Measurements from ENCODE around the gene GTSE1.

GTSE1 gene

DNA sequence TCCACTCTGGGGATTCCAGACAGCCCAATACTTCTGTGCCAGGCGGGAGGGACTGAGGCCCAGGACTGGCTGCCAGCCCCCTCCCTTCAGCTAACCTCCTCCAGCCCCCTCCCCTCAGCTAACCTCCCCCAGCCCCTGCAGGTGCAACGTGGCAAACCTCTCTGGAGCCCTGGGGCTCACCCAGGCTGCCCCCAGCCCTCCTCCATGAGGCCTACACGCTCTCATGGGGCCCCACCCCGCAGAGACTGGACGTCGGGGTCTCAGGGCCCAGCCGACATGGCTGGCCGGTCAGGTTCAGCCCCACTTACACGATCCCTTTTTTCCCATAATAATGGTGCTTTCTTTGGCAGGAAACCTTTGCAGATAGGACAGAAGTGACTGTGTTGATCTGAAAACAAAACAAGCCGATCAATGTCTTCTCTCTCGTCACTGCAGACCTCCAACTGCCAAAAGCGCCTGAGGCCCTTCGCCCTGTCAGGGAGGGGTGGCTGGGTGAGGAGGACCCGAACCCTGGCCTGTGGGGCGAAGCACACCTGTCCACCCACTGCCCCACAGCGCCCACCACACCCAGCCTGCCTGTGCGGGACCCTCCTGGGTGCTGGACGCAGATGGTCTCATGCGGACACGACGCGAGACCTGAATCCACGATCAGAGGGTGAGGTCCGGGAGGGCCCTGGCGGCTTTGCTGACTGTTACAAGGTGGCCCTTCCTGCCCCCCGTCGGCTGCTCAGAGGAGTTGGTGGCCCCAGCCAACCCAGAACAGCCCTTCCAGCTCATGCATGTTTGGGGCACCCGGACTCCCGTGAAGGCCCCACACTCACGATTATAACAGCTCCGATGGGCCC is 72.4 kb downstream of the GTSE1 start:
- no peak for TF ChIP-seq CTCF (IDR thresholded peaks at IDR 0.05)
- H3K27me3 ChIP-seq (ENCODE audit: control insufficient read depth, insufficient read depth, low read length), result no peaks in the 10 kb centered on the region
- no peaks in the 10 kb centered on the region for H3K36me3 ChIP-seq (ENCODE audit: control insufficient read depth, insufficient read depth, low read length)
- no peaks in the 10 kb centered on the region for H3K9me3 ChIP-seq (ENCODE audit: control insufficient read depth, low read length)
- no peak overlapping the region for H3K4me2 ChIP-seq (ENCODE audit: low read length)
- H3K9ac ChIP-seq, result no peak overlapping the region
- H2AFZ ChIP-seq, result no peak overlapping the region
- no peak overlapping the region for H3K4me3 ChIP-seq (ENCODE audit: low read depth, low read length)
- no peak overlapping the region for H3K27ac ChIP-seq
- H3K4me1 ChIP-seq, result no peaks in the 10 kb centered on the region
- H3K79me2 ChIP-seq, result no peaks in the 10 kb centered on the region

DNA sequence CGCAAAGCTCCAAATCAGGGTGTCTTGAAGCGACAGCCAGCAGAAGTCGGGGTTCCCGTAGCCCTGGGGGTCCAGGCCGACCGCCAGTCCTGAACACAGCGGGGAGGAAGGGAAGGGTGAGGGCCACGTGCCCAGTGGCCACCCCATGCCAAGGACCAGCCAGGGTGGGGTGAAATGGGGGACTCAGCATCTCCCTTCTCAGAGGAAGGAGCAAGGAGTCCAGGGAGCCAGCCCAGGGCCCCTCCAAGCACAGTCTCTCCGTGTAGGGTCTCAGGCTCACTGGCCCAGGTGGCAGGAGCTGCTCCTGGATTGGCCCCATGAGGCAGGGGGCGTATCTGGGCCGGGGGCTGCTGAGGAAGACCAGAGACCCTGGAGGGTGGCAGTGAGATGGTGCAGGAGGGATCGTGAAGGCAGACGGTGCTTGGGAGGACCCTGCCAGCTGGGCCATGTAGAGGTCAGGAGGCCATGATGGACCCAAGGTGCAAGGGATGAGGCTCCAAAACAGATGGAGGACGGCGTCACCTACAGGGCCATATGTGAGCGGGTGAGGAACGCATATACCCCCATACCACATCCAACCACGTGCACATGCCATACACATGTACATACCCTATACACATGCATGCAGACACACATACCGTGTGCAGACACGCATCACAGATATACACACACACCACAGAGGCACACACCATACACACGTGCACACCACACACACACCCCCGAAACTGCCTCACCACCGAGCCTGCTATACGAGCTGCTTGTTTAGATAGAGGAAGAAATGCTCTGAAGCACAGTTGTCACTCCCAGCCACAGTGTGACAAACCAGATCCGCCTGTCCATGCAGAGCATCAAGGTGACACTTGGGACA is 73.3 kb downstream of the GTSE1 start:
- Histone ChIP-seq H3K27ac (no peak overlapping the region), H3K4me3 (ENCODE audit: low read depth, low read length) (no peak overlapping the region)
- no peak for TF ChIP-seq CTCF (IDR thresholded peaks at IDR 0.05)

DNA sequence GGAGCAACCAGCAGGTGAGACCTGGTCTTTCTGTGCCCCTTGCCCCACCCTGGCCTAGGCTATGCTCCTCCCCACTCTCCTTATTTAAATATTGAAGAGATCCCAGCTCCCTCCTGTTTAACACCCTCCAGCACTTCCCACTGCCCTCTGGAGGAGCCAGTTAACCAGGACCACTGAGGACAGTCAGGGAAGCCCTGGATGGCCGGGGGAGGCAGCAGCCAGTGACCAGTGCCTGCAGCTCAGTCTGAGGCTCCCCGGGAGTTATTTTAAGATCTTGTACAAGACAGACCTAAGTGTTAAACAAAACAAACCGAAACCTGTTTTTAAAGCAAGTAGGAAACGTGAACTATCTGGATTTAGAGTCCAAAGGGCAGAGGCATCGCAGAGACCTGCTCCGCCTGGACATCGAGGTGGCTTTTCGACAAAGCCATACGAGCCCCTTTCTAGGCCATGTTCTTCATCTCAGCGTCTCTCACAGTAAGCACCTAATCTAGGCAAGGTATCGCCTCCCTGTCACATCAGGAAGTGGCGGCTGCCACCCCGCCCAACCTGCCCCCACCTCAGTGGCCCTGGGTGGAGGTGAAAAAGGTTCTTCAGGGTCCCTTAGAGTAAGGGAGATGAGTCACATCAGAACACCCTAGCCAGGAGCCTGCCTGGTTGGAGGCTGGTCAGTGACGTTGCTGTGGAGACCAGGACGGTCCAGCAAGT is 74.1 kb downstream of the GTSE1 start:
- no peak overlapping the region for H3K27ac ChIP-seq

More for the DNA sequence above, 73.3 kb downstream of the GTSE1 start:
- no peaks in the 10 kb centered on the region for H3K27me3 ChIP-seq (ENCODE audit: control insufficient read depth, insufficient read depth, low read length)
- H3K4me2 ChIP-seq (ENCODE audit: low read length), result no peak overlapping the region
- H3K9ac ChIP-seq, result no peak overlapping the region
- H3K4me1 ChIP-seq, result no peaks in the 10 kb centered on the region
- H3K9me3 ChIP-seq (ENCODE audit: control insufficient read depth, low read length), result no peaks in the 10 kb centered on the region
- no peaks in the 10 kb centered on the region for H3K79me2 ChIP-seq
- no peaks in the 10 kb centered on the region for H3K36me3 ChIP-seq (ENCODE audit: control insufficient read depth, insufficient read depth, low read length)
- H2AFZ ChIP-seq, result no peak overlapping the region

DNA sequence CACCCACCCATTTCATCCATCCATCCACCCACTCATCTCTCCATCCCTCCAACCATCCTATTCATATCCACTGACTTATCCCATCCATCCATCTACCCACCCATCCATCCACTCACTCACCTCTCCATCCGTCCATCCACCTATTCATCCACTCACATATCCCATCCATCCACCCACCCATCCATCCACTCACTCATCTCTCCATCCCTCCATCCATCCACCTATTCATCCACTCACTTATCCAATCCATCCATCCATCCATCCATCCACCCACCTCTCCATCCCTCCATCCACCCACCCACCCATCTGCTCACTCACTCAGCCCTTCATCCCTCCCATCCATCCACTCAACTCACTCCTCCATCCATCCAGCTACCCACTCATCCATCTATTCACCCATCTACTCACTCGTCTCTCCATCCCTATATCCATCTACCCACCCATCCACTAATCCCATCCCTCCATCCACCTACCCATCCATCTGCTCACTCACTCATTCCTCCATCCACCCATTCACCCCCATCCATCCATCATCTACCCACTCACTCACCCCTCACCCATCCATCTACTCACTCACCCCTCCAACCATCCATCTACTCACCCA is 75.1 kb downstream of the GTSE1 start:
- Histone ChIP-seq H3K4me1 (no peaks in the 10 kb centered on the region), H3K27ac (no peak overlapping the region), H3K9ac (no peak overlapping the region), H3K4me2 (ENCODE audit: low read length) (no peak overlapping the region), H3K27me3 (ENCODE audit: control insufficient read depth, insufficient read depth, low read length) (no peaks in the 10 kb centered on the region), H3K79me2 (no peaks in the 10 kb centered on the region), H3K9me3 (ENCODE audit: control insufficient read depth, low read length) (no peaks in the 10 kb centered on the region), H3K4me3 (ENCODE audit: low read depth, low read length) (no peak overlapping the region), H2AFZ (no peak overlapping the region), H3K36me3 (ENCODE audit: control insufficient read depth, insufficient read depth, low read length) (no peaks in the 10 kb centered on the region)
- no peak for TF ChIP-seq CTCF (IDR thresholded peaks at IDR 0.05)

More for the DNA sequence above, 74.1 kb downstream of the GTSE1 start:
- TF ChIP-seq CTCF (IDR thresholded peaks at IDR 0.05), result no peak
- no peaks in the 10 kb centered on the region for H3K4me1 ChIP-seq
- no peak overlapping the region for H2AFZ ChIP-seq
- no peaks in the 10 kb centered on the region for H3K79me2 ChIP-seq
- no peak overlapping the region for H3K9ac ChIP-seq
- H3K4me2 ChIP-seq (ENCODE audit: low read length), result no peak overlapping the region
- H3K27me3 ChIP-seq (ENCODE audit: control insufficient read depth, insufficient read depth, low read length), result no peaks in the 10 kb centered on the region
- H3K4me3 ChIP-seq (ENCODE audit: low read depth, low read length), result no peak overlapping the region
- no peaks in the 10 kb centered on the region for H3K9me3 ChIP-seq (ENCODE audit: control insufficient read depth, low read length)
- H3K36me3 ChIP-seq (ENCODE audit: control insufficient read depth, insufficient read depth, low read length), result no peaks in the 10 kb centered on the region

Measured in parathyroid adenoma (tissue), 2 donors.